Astrocyte (in vitro differentiated cells and primary cell): ENCODE results near the gene SVOPL. TPM values are rescaled to one million over a fixed set of nuclear protein-coding genes. Genes with fewer than 3 reads are reported as not detected.

Experiments used
- DNase-seq: peaks from one replicate; pipeline ENCODE4 v3.0.0-alpha.2; 2010; ENCODE audit warnings: low read depth
- FAIRE-seq: peaks from 2 replicates; lab custom pipeline; 2011; peaks lifted over from hg19 to GRCh38; lab: Jason Lieb, UNC
- H2AFZ ChIP-seq: 2 replicates; pipeline ENCODE4 v1.6.0; 2012; ENCODE audit warnings: low read depth, low read length, inconsistent platforms
- H3K27ac ChIP-seq: 2 replicates; pipeline ENCODE4 v1.5.1; 2011; ENCODE audit warnings: low read depth, low read length, inconsistent platforms
- H3K27me3 ChIP-seq: 2 replicates; pipeline ENCODE4 v1.6.0; 2011; ENCODE audit warnings: low read length, inconsistent platforms; ENCODE audit not compliant: insufficient read depth
- H3K36me3 ChIP-seq: 2 replicates; pipeline ENCODE4 v1.5.1; 2011; ENCODE audit warnings: low read length, inconsistent platforms; ENCODE audit not compliant: insufficient read depth
- H3K4me1 ChIP-seq: 2 replicates; pipeline ENCODE4 v1.5.1; 2011; ENCODE audit warnings: low read length, inconsistent platforms; ENCODE audit not compliant: insufficient read depth
- H3K4me2 ChIP-seq: 2 replicates; pipeline ENCODE4 v1.6.0; 2012; ENCODE audit warnings: low read length, inconsistent platforms
- H3K4me3 ChIP-seq: 2 replicates; pipeline ENCODE4 v1.5.1; 2011; ENCODE audit warnings: low read depth, mild to moderate bottlenecking, low read length, inconsistent platforms; ENCODE audit not compliant: insufficient read depth
- H3K79me2 ChIP-seq: 2 replicates; pipeline ENCODE4 v1.6.0; 2012; ENCODE audit warnings: mild to moderate bottlenecking, low read length, inconsistent platforms; ENCODE audit not compliant: insufficient read depth
- H3K9ac ChIP-seq: 2 replicates; pipeline ENCODE4 v1.6.0; 2012; ENCODE audit warnings: mild to moderate bottlenecking, low read length, inconsistent platforms
- H3K9me3 ChIP-seq: 2 replicates; pipeline ENCODE4 v1.5.1; 2012; ENCODE audit warnings: low read depth, mild to moderate bottlenecking, low read length, inconsistent platforms; ENCODE audit not compliant: insufficient read depth
- H4K20me1 ChIP-seq: 2 replicates; pipeline ENCODE4 v1.6.0; 2012; ENCODE audit warnings: low read length, inconsistent platforms; ENCODE audit not compliant: insufficient read depth
- H3K27ac Mint-ChIP-seq: one replicate; pipeline ENCODE4 v1.8.0; 2021; ENCODE audit warnings: mild to moderate bottlenecking, mixed read lengths; ENCODE audit not compliant: unreplicated experiment
- H3K27me3 Mint-ChIP-seq: one replicate; pipeline ENCODE4 v1.8.0; 2021; ENCODE audit warnings: low read depth, mixed read lengths; ENCODE audit not compliant: unreplicated experiment
- H3K36me3 Mint-ChIP-seq: one replicate; pipeline ENCODE4 v1.8.0; 2021; ENCODE audit warnings: low read depth, mixed read lengths; ENCODE audit not compliant: unreplicated experiment
- H3K4me1 Mint-ChIP-seq: one replicate; pipeline ENCODE4 v1.8.0; 2021; ENCODE audit warnings: low read depth, mixed read lengths; ENCODE audit not compliant: unreplicated experiment
- H3K4me3 Mint-ChIP-seq: one replicate; pipeline ENCODE4 v1.8.0; 2021; ENCODE audit warnings: mild to moderate bottlenecking, moderate library complexity, mixed read lengths; ENCODE audit not compliant: unreplicated experiment
- H3K9me3 Mint-ChIP-seq: one replicate; pipeline ENCODE4 v1.8.0; 2021; ENCODE audit warnings: mild to moderate bottlenecking, mixed read lengths; ENCODE audit not compliant: unreplicated experiment
- CTCF ChIP-seq: IDR thresholded peaks from 2 replicates; pipeline ENCODE4 v1.5.1; 2011; ENCODE audit warnings: low read depth, mild to moderate bottlenecking, inconsistent platforms, low read length, moderate library complexity; ENCODE audit not compliant: insufficient read depth
- EZH2 ChIP-seq: IDR thresholded peaks from 2 replicates; pipeline ENCODE4 v1.6.1; 2012; ENCODE audit warnings: mild to moderate bottlenecking, low read length, inconsistent platforms; ENCODE audit not compliant: insufficient read depth
- total RNA-seq: library from RNA; stranded (reverse); gene quantifications from 2 replicates; pipeline ENCODE4 v1.2.1, GENCODE V29; 2021

Gene SVOPL
- total RNA-seq, 1 donor from 2014 or later = 0.34 TPM

- Histone ChIP-seq H4K20me1 (no peaks in the 10 kb centered on the region), H3K36me3 (no peaks in the 10 kb centered on the region), H3K79me2 (no peaks in the 10 kb centered on the region), H3K27ac (no peak overlapping the region), H3K4me1 (peaks cover 2% of the 10 kb centered on the region), H3K9me3 (no peaks in the 10 kb centered on the region), H3K4me3 (no peak overlapping the region), H2AFZ (peak overlapping the region; percentile 26), H3K27me3 (peaks cover 7% of the 10 kb centered on the region), H3K4me2 (no peak overlapping the region), H3K9ac (no peak overlapping the region)
- Mint-ChIP-seq H3K27me3 (no peaks in the 10 kb centered on the region), H3K4me3 (peak overlapping the region; percentile 70), H3K4me1 (peaks cover 40% of the 10 kb centered on the region), H3K9me3 (no peaks in the 10 kb centered on the region), H3K27ac (no peak overlapping the region), H3K36me3 (peaks cover 4% of the 10 kb centered on the region)
- DNase-seq (no peak), FAIRE-seq (no peak)
- TF ChIP-seq CTCF (no peak), EZH2 (no peak)
These were observed 35.9 kb downstream of the SVOPL start for GRCh38 chr7:138665249-138665648.

GRCh38 chr7:138663725-138664710 is 37.1 kb downstream of the SVOPL start:
- Mint-ChIP-seq H3K9me3 (peaks cover under 1% of the 10 kb centered on the region), H3K27ac (peak overlapping the region; percentile 72), H3K4me3 (peak overlapping the region; percentile 84), H3K4me1 (peaks cover 40% of the 10 kb centered on the region), H3K27me3 (no peaks in the 10 kb centered on the region), H3K36me3 (peaks cover 4% of the 10 kb centered on the region)
- Histone ChIP-seq H3K4me2 (peak overlapping the region; percentile 83), H3K27me3 (peaks cover 7% of the 10 kb centered on the region), H4K20me1 (no peaks in the 10 kb centered on the region), H3K36me3 (no peaks in the 10 kb centered on the region), H3K4me1 (peaks cover 2% of the 10 kb centered on the region), H3K79me2 (no peaks in the 10 kb centered on the region), H3K27ac (no peak overlapping the region), H2AFZ (peak overlapping the region; percentile 60), H3K9me3 (no peaks in the 10 kb centered on the region), H3K4me3 (peak overlapping the region; percentile 39), H3K9ac (peak overlapping the region; percentile 14)
- FAIRE-seq (no peak), DNase-seq (no peak)
- TF ChIP-seq CTCF (no peak), EZH2 (no peak)

- peaks cover 2% of the 10 kb centered on the region for H3K4me1 ChIP-seq
- H3K79me2 ChIP-seq = no peaks in the 10 kb centered on the region
- no peaks in the 10 kb centered on the region for H3K36me3 ChIP-seq
- H3K27me3 ChIP-seq = peaks cover 7% of the 10 kb centered on the region
- TF ChIP-seq CTCF = no peak
- no peak for TF ChIP-seq EZH2
- no peak overlapping the region for H3K4me3 Mint-ChIP-seq
- FAIRE-seq (no peak), DNase-seq (no peak)
- no peaks in the 10 kb centered on the region for H3K9me3 ChIP-seq
- no peaks in the 10 kb centered on the region for H3K27me3 Mint-ChIP-seq
- peaks cover 3% of the 10 kb centered on the region for H3K9me3 Mint-ChIP-seq
- H3K4me1 Mint-ChIP-seq = peaks cover 34% of the 10 kb centered on the region
- H3K27ac Mint-ChIP-seq = peak overlapping the region; percentile 18
- no peak overlapping the region for H3K4me2 ChIP-seq
- peaks cover 1% of the 10 kb centered on the region for H3K36me3 Mint-ChIP-seq
- no peak overlapping the region for H2AFZ ChIP-seq
- no peaks in the 10 kb centered on the region for H4K20me1 ChIP-seq
- no peak overlapping the region for H3K9ac ChIP-seq
- H3K4me3 ChIP-seq = no peak overlapping the region
- no peak overlapping the region for H3K27ac ChIP-seq
These were observed 38.2 kb downstream of the SVOPL start for GRCh38 chr7:138662991-138663320.
